K562 (cell line): Measurements from ENCODE around the gene E2F2. TPM values are rescaled to one million over a fixed set of nuclear protein-coding genes. Genes with fewer than 3 reads are reported as not detected.
A peak's percentile ranks its signal among the peaks of the same experiment; 100 is the strongest.

ENCODE experiments used
- BCOR ChIP-seq: fragments of 450-650 bp; IDR thresholded peaks from 2 replicates; pipeline ENCODE4 v1.6.1; 2016
- DMBX1 ChIP-seq: fragments of 250-450 bp; sonication (Bioruptor Pico); IDR thresholded peaks from 2 replicates; pipeline ENCODE4 v1.8.0; 2022; ENCODE audit warnings: inconsistent platforms, mild to moderate bottlenecking, moderate library complexity, borderline replicate concordance
- ETS1 ChIP-seq: conservative IDR thresholded peaks from 2 replicates; pipeline ENCODE4 v1.6.1; 2011; ENCODE audit warnings: low read depth, mild to moderate bottlenecking, low read length; ENCODE audit not compliant: control insufficient read depth
- KDM2B ChIP-seq: fragments of 250-450 bp; sonication (Bioruptor Pico); IDR thresholded peaks from 2 replicates; pipeline ENCODE4 v1.8.0; 2021; ENCODE audit warnings: mild to moderate bottlenecking, moderate library complexity
- PHTF2 ChIP-seq: fragments of 250-450 bp; sonication (Bioruptor Pico); IDR thresholded peaks from 2 replicates; pipeline ENCODE4 v1.5.0; 2021; ENCODE audit warnings: mild to moderate bottlenecking
- SMARCA5 ChIP-seq: fragments of 450-650 bp; IDR thresholded peaks from 2 replicates; pipeline ENCODE4 v1.6.1; 2016
- TCF15 ChIP-seq: fragments of 250-450 bp; sonication (Bioruptor Pico); IDR thresholded peaks from 2 replicates; pipeline ENCODE4 v1.8.0; 2022; ENCODE audit warnings: moderate library complexity, mild to moderate bottlenecking, inconsistent platforms
- THAP7 ChIP-seq: fragments of 250-450 bp; sonication (Bioruptor Pico); IDR thresholded peaks from 2 replicates; pipeline ENCODE4 v1.5.0; 2021
- ZBTB11 ChIP-seq, 3 experiments: fragments of 200-800 bp in 1 of 3; fragments of 250-450 bp in 1 of 3; fragments of 450-650 bp in 1 of 3; sonication (Bioruptor Pico) in 1 of 3; sonication (Bioruptor generic) in 1 of 3; formaldehyde crosslinking in 1 of 3; IDR thresholded peaks; 2 replicates each; pipeline versions ENCODE4 v1.6.1 to v1.8.0; 2016 to 2022; ENCODE audit warnings: mild to moderate bottlenecking in 2 of 3, missing genetic modification characterization in 2 of 3, missing compliant biosample characterization in 1 of 3, moderate library complexity in 1 of 3
- ZNF609 ChIP-seq: sonication (generic); formaldehyde crosslinking; IDR thresholded peaks from 2 replicates; pipeline ENCODE4 v1.8.1; 2023; ENCODE audit warnings: missing genetic modification reagents, mild to moderate bottlenecking, borderline replicate concordance
- polyA plus RNA-seq, 8 experiments: library from polyadenylated mRNA; depleted of rRNA in 4 of 8; stranded (reverse) in 5 of 8; unstranded in 3 of 8; fragments of >200 nt; fragmentation: Nextera tagmentation in 2 of 8; fragmentation: Illumina TruSeq in 1 of 8; extraction: Ambion mirVana in 2 of 8; extraction: Trizol in 1 of 8; gene quantifications; 2 replicates each; pipeline versions ENCODE4 v1.2.1 to v1.2.3, GENCODE V29; 2011 to 2014; ENCODE audit warnings: inconsistent platforms in 1 of 8, missing spikeins in 1 of 8
- total RNA-seq, 7 experiments: library from RNA; depleted of rRNA in 6 of 7; stranded (reverse); fragments of >200 nt in 6 of 7; fragmentation: Illumina TruSeq in 2 of 7; extraction: Trizol in 2 of 7; gene quantifications; 2 replicates each; pipeline versions ENCODE4 v1.2.1 to v1.2.3, GENCODE V29; 2011 to 2021; ENCODE audit warnings: low replicate concordance in 1 of 7

Gene E2F2
- total and polyA plus RNA-seq, 9 of the 15 experiments (the other 6 are each of a cell fraction or from before 2014, with no cell fraction given): 3.1 to 25.3 (median 11.4) TPM

GRCh38 chr1:23566304-23566703 lies 35.3 kb upstream of the E2F2 start (continued):
- TF ChIP-seq ZBTB11 (CRISPR knock-in tag; IDR thresholded peaks at IDR 0.05) (no peak), ZNF609 (no peak), DMBX1 (CRISPR knock-in tag) (no peak), KDM2B (no peak), ETS1 (no peak), TCF15 (CRISPR knock-in tag) (no peak), THAP7 (CRISPR knock-in tag) (no peak), BCOR (peak; percentile 97), SMARCA5 (peak; percentile 94), PHTF2 (CRISPR knock-in tag) (no peak)
